HG03039 (cell line): Measurements from ENCODE around the gene LDLRAD3.

Experiments
- ATAC-seq: cut with Tn5 transposase; IDR thresholded peaks from one replicate; pipeline ENCODE4 v1.9.1; 2021; ENCODE audit warnings: mild to moderate bottlenecking, moderate library complexity; ENCODE audit not compliant: unreplicated experiment

Gene LDLRAD3

GRCh38 chr11:36229091-36229705 lies 285.3 kb downstream of the LDLRAD3 start:
- no peak for ATAC-seq

DNA sequence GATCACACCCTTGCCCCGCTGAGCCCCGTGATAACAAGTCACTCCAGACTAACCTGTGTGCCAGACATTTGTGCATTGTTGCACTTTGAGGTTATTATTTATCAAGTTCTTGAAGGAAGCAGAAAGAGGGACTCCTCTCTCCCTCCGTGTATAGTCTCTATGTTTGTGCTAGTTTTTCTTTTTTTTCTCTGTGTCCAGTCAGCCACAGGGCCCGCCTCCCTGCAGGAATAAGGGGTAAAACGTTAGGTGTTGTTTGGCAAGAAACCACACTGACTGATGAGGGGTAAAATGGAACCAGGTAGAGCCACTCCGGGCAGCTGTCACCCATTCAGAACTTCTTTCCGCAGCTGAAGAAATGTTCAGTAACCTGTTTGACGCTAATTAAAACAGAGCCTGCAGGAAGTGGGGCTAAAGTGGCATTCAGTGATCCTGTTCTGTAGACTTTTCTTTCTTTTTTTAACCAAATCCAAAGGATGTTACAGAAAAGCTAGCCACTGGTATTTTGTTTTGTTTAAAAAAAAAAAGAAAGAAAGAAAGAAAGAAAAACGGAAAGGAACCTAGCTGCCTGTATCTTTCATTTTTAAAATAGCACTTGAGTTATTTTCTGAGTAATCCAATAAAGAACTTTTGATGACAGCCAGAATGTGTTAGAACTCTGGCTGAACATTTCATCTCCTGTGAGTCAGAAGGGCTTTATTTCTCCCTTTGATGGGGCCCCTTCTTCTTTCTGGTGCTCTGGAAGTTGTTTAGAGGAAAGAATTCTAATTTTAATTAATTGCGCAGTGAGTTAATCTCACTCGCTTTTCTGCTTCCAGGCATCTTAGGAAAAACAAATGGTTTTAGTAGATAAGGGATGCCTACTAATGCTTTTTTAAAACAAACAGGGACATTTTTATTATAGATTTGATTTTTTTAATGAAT lies 287.2 kb downstream of the LDLRAD3 start:
- ATAC-seq: no peak

- ATAC-seq: no peak
Measured at GRCh38 chr11:36233204-36233603, 289.3 kb downstream of the LDLRAD3 start.

GRCh38 chr11:36234825-36235224 lies 291.0 kb downstream of the LDLRAD3 start:
- no peak for ATAC-seq

- no peak for ATAC-seq
Measured at GRCh38 chr11:36235750-36236149, 291.9 kb downstream of the LDLRAD3 start.

DNA sequence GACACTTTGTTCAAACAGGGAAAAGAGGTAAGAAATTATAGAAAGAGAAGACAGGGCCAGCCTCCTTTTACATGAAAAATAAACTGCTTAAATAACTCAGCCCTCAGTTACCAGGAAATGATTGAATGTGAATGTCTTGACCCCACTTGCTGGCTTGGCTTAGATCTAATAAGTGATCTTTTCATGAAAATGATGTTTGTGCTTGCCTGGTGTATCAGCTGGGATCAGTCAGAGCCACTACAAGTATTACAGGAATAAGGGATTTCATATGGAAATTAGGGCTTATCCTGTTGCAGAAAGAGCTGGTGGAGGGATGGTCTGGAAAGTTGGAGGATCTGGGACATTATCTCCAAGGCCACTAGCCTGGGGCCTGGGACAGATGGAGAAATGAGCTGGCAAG lies 293.5 kb downstream of the LDLRAD3 start:
- no peak for ATAC-seq

DNA sequence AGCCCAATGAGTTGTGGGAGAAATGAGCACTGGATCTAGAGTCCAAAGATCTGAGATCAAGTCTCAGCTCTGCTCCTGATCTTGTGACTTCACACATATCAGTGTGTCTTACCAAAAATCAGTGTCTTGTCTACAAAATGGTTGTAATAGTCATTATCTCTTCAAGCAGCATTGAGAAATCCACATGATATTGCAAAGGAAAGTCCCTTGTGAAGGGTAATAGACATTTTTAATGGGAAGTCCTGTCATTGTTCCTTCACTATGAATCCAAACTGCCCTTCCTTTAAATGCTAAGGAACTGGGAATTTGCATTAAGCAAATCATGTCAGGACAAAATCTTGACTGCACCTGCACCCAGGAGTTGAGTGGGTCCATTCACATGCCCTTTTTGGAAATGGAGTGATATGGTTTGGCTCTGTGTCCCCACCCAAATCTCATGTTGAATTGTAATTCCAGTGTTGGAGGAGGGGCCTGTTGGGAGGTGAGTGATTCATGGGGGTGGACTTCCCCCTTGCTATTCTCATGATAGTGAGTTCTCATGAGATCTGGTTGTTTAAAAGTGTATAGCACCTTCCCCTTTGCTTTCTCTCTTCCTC lies 294.3 kb downstream of the LDLRAD3 start:
- no peak for ATAC-seq

GRCh38 chr11:36238881-36239280 lies 295.0 kb downstream of the LDLRAD3 start:
- ATAC-seq: no peak

GRCh38 chr11:36239636-36240035 lies 295.8 kb downstream of the LDLRAD3 start:
- ATAC-seq: no peak

GRCh38 chr11:36240173-36240572 lies 296.3 kb downstream of the LDLRAD3 start:
- ATAC-seq: no peak

DNA sequence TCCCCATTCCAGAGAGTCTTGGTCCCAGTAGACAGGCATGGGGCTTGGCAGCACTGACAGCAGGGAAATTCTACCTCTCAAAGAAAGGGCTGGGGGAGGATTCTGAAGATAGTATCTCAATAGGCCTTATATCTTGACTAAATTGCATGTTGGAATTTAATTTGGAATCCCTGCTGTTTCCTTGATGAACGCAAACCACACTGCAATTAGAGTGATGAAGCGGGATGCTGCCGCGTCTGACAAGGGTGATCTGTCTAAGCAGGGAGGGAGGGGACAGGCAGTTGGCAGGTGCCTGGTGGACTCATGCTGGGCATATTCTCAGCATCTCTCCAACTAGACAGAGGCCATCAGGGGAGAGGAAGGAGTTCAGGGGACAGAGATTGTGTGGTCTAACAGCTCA lies 296.9 kb downstream of the LDLRAD3 start:
- ATAC-seq: no peak

DNA sequence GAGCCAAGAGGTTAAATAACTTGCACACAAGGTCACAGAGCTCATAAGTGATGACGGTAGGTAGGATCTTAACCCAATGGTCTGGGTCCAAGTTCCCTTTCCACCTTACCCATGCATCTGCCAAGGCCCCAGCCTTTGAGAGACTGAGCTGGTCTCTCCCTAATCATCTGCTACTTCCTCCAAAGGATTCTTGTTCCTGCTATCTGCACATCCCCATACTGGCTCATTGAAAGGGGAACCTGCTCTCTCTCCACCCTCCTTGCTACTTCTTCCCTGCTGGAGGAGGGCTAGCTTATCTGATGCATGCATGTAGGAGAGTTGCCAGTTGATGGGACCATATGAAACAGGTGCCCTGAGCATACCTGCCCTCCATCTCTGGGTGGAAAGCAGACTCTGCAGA lies 297.6 kb downstream of the LDLRAD3 start:
- ATAC-seq: no peak

GRCh38 chr11:36243641-36244040 lies 299.8 kb downstream of the LDLRAD3 start:
- ATAC-seq: no peak

DNA sequence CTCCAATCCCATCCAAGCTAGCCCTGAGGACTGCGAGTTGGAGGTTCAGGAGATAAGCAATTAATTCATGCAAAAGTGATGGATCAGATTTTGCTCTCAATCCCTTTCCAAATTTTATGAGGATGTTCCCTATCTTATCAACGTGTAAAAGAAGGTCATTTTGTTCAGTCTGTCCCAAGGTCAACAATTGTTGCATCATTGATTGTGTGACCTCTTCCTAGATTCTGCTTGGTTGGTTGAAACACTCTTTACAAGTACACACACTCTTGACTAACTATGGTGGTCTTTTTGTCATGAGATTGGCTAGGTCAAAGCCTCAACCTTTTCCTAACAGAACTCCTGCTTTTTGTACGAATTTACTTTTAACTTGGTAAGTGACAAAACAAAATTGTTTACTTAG lies 303.6 kb downstream of the LDLRAD3 start:
- no peak for ATAC-seq

GRCh38 chr11:36248436-36248835 lies 304.6 kb downstream of the LDLRAD3 start:
- no peak for ATAC-seq

DNA sequence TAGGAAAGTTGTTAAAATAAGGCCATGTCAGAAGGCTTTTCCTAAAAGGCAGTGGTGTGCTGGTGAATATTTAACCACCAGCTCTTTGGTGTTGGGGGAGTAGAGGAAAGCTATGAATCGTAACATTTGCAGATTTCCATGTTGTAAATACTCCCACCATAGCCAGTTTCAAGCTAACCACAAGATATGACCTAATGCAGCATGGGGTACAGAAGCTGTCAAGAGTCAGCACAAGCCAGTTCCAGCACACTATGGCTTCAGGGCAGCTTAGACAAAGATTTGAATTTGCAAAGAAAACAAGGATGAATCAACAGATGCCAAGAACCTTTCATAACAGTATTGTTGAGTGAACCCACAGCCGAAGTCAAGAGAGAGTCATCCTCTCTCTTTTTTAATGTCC lies 305.4 kb downstream of the LDLRAD3 start:
- no peak for ATAC-seq

DNA sequence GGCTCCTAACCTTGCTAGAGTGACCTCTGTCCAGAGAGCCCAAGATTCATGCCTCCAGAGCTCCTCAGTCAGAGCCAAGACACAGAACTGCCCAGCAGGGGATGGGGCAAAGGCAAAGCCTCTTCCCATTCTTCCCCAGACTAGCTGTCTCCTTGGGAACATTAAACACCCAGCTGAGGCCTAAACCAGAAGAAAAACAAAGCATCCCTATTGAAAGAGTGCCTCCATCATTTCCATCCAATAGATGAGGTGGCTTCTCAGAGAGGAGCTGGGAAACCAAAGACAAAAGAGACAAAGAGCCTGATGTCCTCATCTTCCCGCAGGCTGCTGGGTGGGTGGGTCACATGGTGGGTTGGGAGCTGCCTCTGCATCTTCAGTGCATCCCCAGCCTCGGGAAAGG lies 308.0 kb downstream of the LDLRAD3 start:
- ATAC-seq: no peak

DNA sequence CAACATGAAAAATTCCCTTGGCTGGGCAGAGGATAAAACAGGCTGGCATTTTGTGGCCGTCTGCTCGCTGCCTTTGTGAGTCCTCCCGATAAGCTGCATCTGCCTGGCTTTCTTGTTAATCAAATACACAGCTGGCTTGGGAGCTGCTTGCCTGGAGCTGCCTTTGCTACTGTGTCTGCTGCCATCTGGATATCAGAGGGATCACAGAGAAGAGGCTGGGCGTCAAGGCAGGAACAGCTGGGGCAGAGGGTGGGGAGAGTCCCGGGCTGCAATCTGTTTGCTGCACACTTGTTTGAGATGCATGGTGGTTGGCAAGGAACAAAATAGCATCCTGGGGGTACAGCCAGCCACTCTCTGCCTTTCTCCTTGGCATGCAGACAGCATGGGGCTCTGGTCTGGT lies 309.4 kb downstream of the LDLRAD3 start:
- no peak for ATAC-seq

- ATAC-seq: no peak
Measured at GRCh38 chr11:36254713-36255112, 310.9 kb downstream of the LDLRAD3 start.

DNA sequence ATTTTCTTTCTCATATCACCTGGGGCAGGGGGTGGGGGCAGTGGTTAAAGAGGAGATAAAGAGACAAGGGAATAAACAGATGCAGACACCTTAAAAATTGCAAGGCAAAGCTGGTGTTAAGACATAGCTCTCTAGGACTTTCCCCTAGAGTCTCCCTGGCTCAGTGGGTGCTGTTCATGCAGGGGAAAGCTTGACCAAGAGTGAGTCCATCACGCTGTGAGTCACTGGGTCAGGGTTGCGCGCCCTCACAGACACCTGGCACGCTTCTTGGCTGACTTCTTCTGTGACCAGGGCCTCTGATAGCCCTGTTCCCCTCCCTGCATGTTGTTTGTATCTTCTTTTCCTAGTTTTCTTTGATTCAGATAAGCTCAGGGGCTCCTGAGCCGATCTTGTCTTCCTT lies 313.5 kb downstream of the LDLRAD3 start:
- no peak for ATAC-seq

DNA sequence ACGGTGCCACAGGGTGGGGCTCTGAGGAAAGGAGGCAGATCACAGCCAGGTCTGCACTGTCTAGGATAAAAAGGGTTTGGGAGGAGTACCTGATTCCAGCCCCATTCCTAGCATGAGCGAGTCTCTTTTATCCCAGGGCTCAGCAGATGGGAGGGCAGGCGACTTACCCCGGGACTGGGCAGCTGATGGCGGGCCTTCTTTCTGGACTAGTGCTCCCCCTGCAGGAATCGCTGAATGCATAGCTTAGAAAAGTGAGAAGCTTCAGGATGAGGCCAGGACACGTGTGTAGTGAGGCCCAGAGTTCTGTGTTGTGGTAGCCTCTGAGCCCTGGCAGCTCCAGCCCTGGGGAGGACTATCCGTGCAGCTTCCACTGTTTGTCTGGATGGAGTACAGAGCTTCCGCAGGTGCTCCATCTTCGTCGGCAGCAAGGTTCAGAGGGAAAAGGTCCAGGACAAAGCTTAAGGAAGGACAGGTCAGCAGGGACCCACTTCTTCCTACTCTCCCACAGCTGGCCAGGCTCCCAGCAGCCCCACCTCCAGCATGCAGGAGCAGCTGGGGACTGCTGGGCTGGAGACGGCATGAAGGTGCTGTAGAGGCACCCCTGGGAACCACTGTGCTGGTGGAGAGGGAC lies 315.0 kb downstream of the LDLRAD3 start:
- no peak for ATAC-seq

GRCh38 chr11:36261094-36261493 lies 317.2 kb downstream of the LDLRAD3 start:
- no peak for ATAC-seq
